Fibroblast of gingiva (primary cell): ENCODE measurements around the gene FAM50A.
"Not testable (repeated sequence)": the region's sequence is repeated elsewhere in the genome, so short reads cannot be mapped to it uniquely, and the experiment has no call there.

ENCODE experiments used
- DNase-seq: peaks from one replicate; pipeline ENCODE4 v3.0.0-alpha.2; 2011; ENCODE audit warnings: low read depth

FAM50A gene

GRCh38 chrX:154483325-154483724 is 39.4 kb downstream of the FAM50A start:
- no peak for DNase-seq

- DNase-seq = no peak
These were observed 40.6 kb downstream of the FAM50A start for GRCh38 chrX:154484255-154485149.

GRCh38 chrX:154485150-154486051 is 41.5 kb downstream of the FAM50A start:
- DNase-seq = no peak

- DNase-seq = peak; percentile 6
These were observed 42.1 kb downstream of the FAM50A start for GRCh38 chrX:154486052-154486395.

GRCh38 chrX:154486396-154487207 is 42.7 kb downstream of the FAM50A start, which contains the start of gene UBL4A:
TSS of gene UBL4A (minus strand) at chrX:154486615. CDS start at chrX:154486584, 31 bp downstream.
- DNase-seq = peak; percentile 9

- DNase-seq = no peak
These were observed 43.8 kb downstream of the FAM50A start for GRCh38 chrX:154487518-154488290.

GRCh38 chrX:154488336-154489075 is 44.6 kb downstream of the FAM50A start:
- no peak for DNase-seq

GRCh38 chrX:154489182-154489581 is 45.2 kb downstream of the FAM50A start:
- no peak for DNase-seq

- DNase-seq = peak; percentile 27
These were observed 46.1 kb downstream of the FAM50A start for GRCh38 chrX:154490021-154490413.

GRCh38 chrX:154490414-154491083 is 46.6 kb downstream of the FAM50A start, which contains the start of gene SLC10A3:
TSS of gene SLC10A3 (minus strand) at chrX:154490629. CDS start at chrX:154488940, 1,689 bp downstream.
- peak; percentile 93 for DNase-seq

GRCh38 chrX:154494715-154495114 is 50.8 kb downstream of the FAM50A start:
- DNase-seq = no peak

GRCh38 chrX:154495472-154495922 is 51.6 kb downstream of the FAM50A start:
- no peak for DNase-seq

- DNase-seq = not testable (repeated sequence)
These were observed 52.7 kb downstream of the FAM50A start for GRCh38 chrX:154496591-154497137.
